Measurements from ENCODE around the gene NPEPPS. TPM values are rescaled to one million over a fixed set of nuclear protein-coding genes. Genes with fewer than 3 reads are reported as not detected.

The NPEPPS gene
- polyA plus RNA-seq, 1 donor (not counting 4 experiments of a cell fraction or from before 2014, with no cell fraction given) = 122 TPM

GRCh38 chr17:47618410-47618809 is 87.5 kb downstream of the NPEPPS start:
- no peak for TF ChIP-seq EZH2 (IDR thresholded peaks at IDR 0.05; ENCODE audit: low read length)
- peak in 2 of 3 experiments; percentile 13 to 37 for TF ChIP-seq CTCF (optimal IDR thresholded peaks at IDR 0.05 in 1 of 3, IDR thresholded peaks at IDR 0.05 in 1 of 3, conservative IDR thresholded peaks at IDR 0.05 in 1 of 3; ENCODE audit: extremely low read depth in 1 of 3, insufficient read depth in 2 of 3, low read length in 3 of 3)
- FAIRE-seq (no peak), DNase-seq (ENCODE audit: low read depth, low spot score) (no peak)
- no peak overlapping the region for H3K27ac ChIP-seq (ENCODE audit: control insufficient read depth, insufficient read depth, low read length)
- H3K79me2 ChIP-seq (ENCODE audit: control insufficient read depth, insufficient read depth, low read length) = no peaks in the 10 kb centered on the region
- no peak overlapping the region for H3K4me2 ChIP-seq (ENCODE audit: control insufficient read depth, extremely low read depth, insufficient read depth, low read depth, low read length)
- H3K9me3 ChIP-seq (ENCODE audit: control insufficient read depth, low read depth, low read length) = no peaks in the 10 kb centered on the region
- H3K4me1 ChIP-seq (ENCODE audit: control insufficient read depth, extremely low read depth, insufficient read depth, low read length) = peaks cover 29% of the 10 kb centered on the region
- H3K9ac ChIP-seq (ENCODE audit: control insufficient read depth, extremely low read depth, insufficient read depth, low read length) = no peak overlapping the region
- no peak overlapping the region for H3K4me3 ChIP-seq (ENCODE audit: control insufficient read depth in 2 of 3, extremely low read depth in 1 of 3, insufficient read depth in 2 of 3, low read depth in 1 of 3, low read length in 3 of 3)
- H3K36me3 ChIP-seq (ENCODE audit: control insufficient read depth in 2 of 2, extremely low read depth in 1 of 2, insufficient read depth in 2 of 2, low read length in 2 of 2) = peaks cover 11 to 22% of the 10 kb centered on the region in 2 experiments
- H2AFZ ChIP-seq (ENCODE audit: control insufficient read depth, low read length) = no peak overlapping the region
- no peaks in the 10 kb centered on the region for H4K20me1 ChIP-seq (ENCODE audit: control insufficient read depth, extremely low read depth, insufficient read depth, low read length)
- no peaks in the 10 kb centered on the region for H3K27me3 ChIP-seq (ENCODE audit: control insufficient read depth, extremely low read depth, insufficient read depth, low read length)
- peaks cover 2% of the 10 kb centered on the region for H3K9me1 ChIP-seq (ENCODE audit: control insufficient read depth, extremely low read depth, insufficient read depth, low read length)
- dilution Hi-C loops (cut with MboI; ENCODE audit: extremely low pct_ligation_motif_present, low sequenced_read_pairs) = no loop called here

- dilution Hi-C loops (cut with MboI; ENCODE audit: extremely low pct_ligation_motif_present, low sequenced_read_pairs) = no loop called here
- H3K4me1 ChIP-seq (ENCODE audit: control insufficient read depth, extremely low read depth, insufficient read depth, low read length) = peaks cover 29% of the 10 kb centered on the region
- H3K27me3 ChIP-seq (ENCODE audit: control insufficient read depth, extremely low read depth, insufficient read depth, low read length) = no peaks in the 10 kb centered on the region
- peak; percentile 35 for DNase-seq (ENCODE audit: low read depth, low spot score)
- FAIRE-seq = peak; percentile 53
- no peaks in the 10 kb centered on the region for H3K79me2 ChIP-seq (ENCODE audit: control insufficient read depth, insufficient read depth, low read length)
- H3K9me3 ChIP-seq (ENCODE audit: control insufficient read depth, low read depth, low read length) = no peaks in the 10 kb centered on the region
- peaks cover 14 to 30% of the 10 kb centered on the region in 2 experiments for H3K36me3 ChIP-seq (ENCODE audit: control insufficient read depth in 2 of 2, extremely low read depth in 1 of 2, insufficient read depth in 2 of 2, low read length in 2 of 2)
- peak overlapping the region; percentile 81 for H3K4me2 ChIP-seq (ENCODE audit: control insufficient read depth, extremely low read depth, insufficient read depth, low read depth, low read length)
- TF ChIP-seq EZH2 (IDR thresholded peaks at IDR 0.05; ENCODE audit: low read length) (no peak), CTCF (optimal IDR thresholded peaks at IDR 0.05 in 1 of 3, IDR thresholded peaks at IDR 0.05 in 1 of 3, conservative IDR thresholded peaks at IDR 0.05 in 1 of 3; ENCODE audit: extremely low read depth in 1 of 3, insufficient read depth in 2 of 3, low read length in 3 of 3) (no peak)
- peak overlapping the region; percentile 62 for H3K9ac ChIP-seq (ENCODE audit: control insufficient read depth, extremely low read depth, insufficient read depth, low read length)
- no peak overlapping the region for H2AFZ ChIP-seq (ENCODE audit: control insufficient read depth, low read length)
- H3K9me1 ChIP-seq (ENCODE audit: control insufficient read depth, extremely low read depth, insufficient read depth, low read length) = peaks cover 2% of the 10 kb centered on the region
- H3K4me3 ChIP-seq (ENCODE audit: control insufficient read depth in 2 of 3, extremely low read depth in 1 of 3, insufficient read depth in 2 of 3, low read depth in 1 of 3, low read length in 3 of 3) = peak overlapping the region in 1 of 3 experiments; percentile 34
- H3K27ac ChIP-seq (ENCODE audit: control insufficient read depth, insufficient read depth, low read length) = peak overlapping the region; percentile 90
- H4K20me1 ChIP-seq (ENCODE audit: control insufficient read depth, extremely low read depth, insufficient read depth, low read length) = no peaks in the 10 kb centered on the region
Measured at GRCh38 chr17:47620503-47621245, 89.8 kb downstream of the NPEPPS start.

Data from keratinocyte (primary cell).